ENCODE measurements around the gene MMRN2.

- TF ChIP-seq EP300 (IDR thresholded peaks at IDR 0.05) (no peak), CTCF (IDR thresholded peaks at IDR 0.05) (no peak), POLR2A (IDR thresholded peaks at IDR 0.05) (no peak)
Observed at GRCh38 chr10:86898511-86898910, 58.9 kb downstream of the MMRN2 start.

All from upper lobe of left lung (tissue), 4 donors.